ENCODE results near the gene APPL2.

APPL2 gene

GRCh38 chr12:105234197-105234596, 1.8 kb downstream of the APPL2 start:
- DNase-seq, result no peak
- no peak for ATAC-seq
- Mint-ChIP-seq H3K4me1 (peaks cover 49% of the 10 kb centered on the region), H3K27ac (no peak overlapping the region), H3K9me3 (no peaks in the 10 kb centered on the region), H3K27me3 (no peaks in the 10 kb centered on the region), H3K4me3 (peak overlapping the region; percentile 84 to 92)

- no peaks in the 10 kb centered on the region for H3K27me3 Mint-ChIP-seq
- H3K4me1 Mint-ChIP-seq, result peaks cover 59% of the 10 kb centered on the region
- no peak overlapping the region for H3K27ac Mint-ChIP-seq
- ATAC-seq (no peak), DNase-seq (no peak)
- H3K4me3 Mint-ChIP-seq, result no peak overlapping the region
- no peaks in the 10 kb centered on the region for H3K9me3 Mint-ChIP-seq
Observed at GRCh38 chr12:105233041-105233905, 2.7 kb downstream of the APPL2 start.

DNA sequence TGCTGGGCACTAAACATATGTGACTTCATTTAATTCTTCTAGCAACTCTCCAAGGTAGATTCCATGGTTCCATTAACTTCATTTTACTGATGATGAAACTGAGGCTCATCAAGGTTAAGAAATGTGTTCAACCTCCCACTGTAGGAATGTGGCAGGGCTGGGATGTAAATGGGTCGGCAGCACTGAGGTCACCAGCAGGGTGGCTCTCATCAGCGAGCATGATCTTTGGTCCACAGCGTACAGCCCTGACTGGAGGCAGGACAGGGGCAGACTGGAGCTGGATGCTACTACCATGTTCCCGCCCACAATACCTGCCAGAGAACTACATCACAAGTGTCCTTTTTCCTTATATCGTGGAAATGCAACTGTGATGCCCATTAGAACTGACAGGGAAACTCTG, 4.6 kb downstream of the APPL2 start:
- no peaks in the 10 kb centered on the region for H3K27me3 Mint-ChIP-seq
- no peak overlapping the region for H3K4me3 Mint-ChIP-seq
- H3K27ac Mint-ChIP-seq, result peak overlapping the region in 1 of 2 donors; percentile 35
- DNase-seq (no peak), ATAC-seq (no peak)
- H3K9me3 Mint-ChIP-seq, result no peaks in the 10 kb centered on the region
- peaks cover 70% of the 10 kb centered on the region for H3K4me1 Mint-ChIP-seq

- no peak for ATAC-seq
- no peaks in the 10 kb centered on the region for H3K9me3 Mint-ChIP-seq
- no peak for DNase-seq
- no peaks in the 10 kb centered on the region for H3K27me3 Mint-ChIP-seq
- no peak overlapping the region for H3K4me3 Mint-ChIP-seq
- peaks cover 78% of the 10 kb centered on the region for H3K4me1 Mint-ChIP-seq
- no peak overlapping the region for H3K27ac Mint-ChIP-seq
Observed at GRCh38 chr12:105229371-105229770, 6.6 kb downstream of the APPL2 start.

GRCh38 chr12:105228966-105229365, 7.0 kb downstream of the APPL2 start:
- DNase-seq (no peak), ATAC-seq (no peak)
- H3K27ac Mint-ChIP-seq, result no peak overlapping the region
- H3K4me1 Mint-ChIP-seq, result peaks cover 75% of the 10 kb centered on the region
- H3K4me3 Mint-ChIP-seq, result peak overlapping the region; percentile 29 to 54
- H3K27me3 Mint-ChIP-seq, result no peaks in the 10 kb centered on the region
- H3K9me3 Mint-ChIP-seq, result no peaks in the 10 kb centered on the region

DNA sequence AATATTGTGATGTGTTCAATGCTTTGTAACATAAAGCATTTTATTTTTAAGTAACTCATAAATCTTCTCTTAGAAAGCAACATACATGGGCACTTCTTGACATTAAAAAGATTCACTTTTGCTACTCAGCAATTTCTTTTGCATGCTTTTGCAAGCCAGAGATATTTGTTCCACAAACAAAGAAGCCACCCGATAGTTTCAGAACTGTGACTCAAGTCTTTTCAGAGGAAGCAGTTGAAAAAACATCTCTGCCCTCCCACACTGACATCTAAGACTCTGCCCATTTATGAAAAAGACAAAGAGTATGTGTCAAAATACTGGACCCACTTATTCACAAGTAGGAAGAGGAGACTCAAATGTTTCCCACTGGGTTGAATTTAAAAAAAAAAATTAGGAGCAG, 7.5 kb downstream of the APPL2 start:
- H3K9me3 Mint-ChIP-seq, result no peaks in the 10 kb centered on the region
- H3K4me3 Mint-ChIP-seq, result peak overlapping the region; percentile 29 to 54
- H3K27ac Mint-ChIP-seq, result no peak overlapping the region
- ATAC-seq (peak; percentile 80), DNase-seq (no peak)
- no peaks in the 10 kb centered on the region for H3K27me3 Mint-ChIP-seq
- peaks cover 70% of the 10 kb centered on the region for H3K4me1 Mint-ChIP-seq

DNA sequence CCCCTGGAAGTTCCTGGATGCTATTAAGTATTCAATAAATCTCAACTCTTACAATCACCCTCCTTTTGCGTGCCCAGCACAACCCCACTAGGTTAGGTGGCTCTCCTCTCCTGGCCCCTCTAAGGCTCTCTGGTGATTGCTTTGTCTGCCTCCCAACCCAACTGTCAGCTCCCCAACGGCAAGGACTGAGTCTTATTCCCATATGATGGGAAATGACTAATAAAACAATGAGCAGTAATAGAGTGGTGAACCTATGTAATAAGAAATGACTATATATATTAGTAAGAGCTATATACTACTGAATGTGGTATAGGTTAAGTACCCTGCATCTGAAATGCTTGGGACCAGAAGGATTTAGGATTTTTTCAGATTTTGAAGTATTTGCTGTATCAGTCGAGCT, 8.1 kb downstream of the APPL2 start:
- Mint-ChIP-seq H3K27ac (no peak overlapping the region), H3K27me3 (no peaks in the 10 kb centered on the region), H3K9me3 (no peaks in the 10 kb centered on the region), H3K4me3 (no peak overlapping the region), H3K4me1 (peaks cover 69% of the 10 kb centered on the region)
- no peak for DNase-seq
- peak; percentile 44 for ATAC-seq

DNA sequence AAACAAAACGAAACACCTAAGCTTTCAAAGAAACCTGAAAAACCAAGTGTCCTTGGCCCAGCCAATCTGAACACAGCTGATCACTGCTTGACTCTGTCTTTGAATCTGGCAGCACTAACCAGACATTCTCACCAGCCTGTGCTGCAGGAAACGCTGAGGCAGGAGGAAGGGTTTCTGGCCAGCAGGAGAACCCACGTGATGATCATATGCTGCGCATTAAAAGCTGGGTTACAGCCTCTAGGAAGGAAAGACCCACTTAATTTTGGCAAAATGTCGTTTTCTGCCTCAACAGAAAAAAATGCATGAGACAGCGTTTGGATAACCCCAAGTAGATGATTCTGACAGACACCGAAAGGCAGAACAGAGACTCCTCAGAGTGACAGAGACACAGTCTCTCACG, 9.8 kb downstream of the APPL2 start:
- no peak overlapping the region for H3K27ac Mint-ChIP-seq
- peak overlapping the region in 1 of 2 donors; percentile 50 for H3K4me3 Mint-ChIP-seq
- H3K27me3 Mint-ChIP-seq, result no peaks in the 10 kb centered on the region
- peak; percentile 77 for ATAC-seq
- no peak for DNase-seq
- H3K9me3 Mint-ChIP-seq, result no peaks in the 10 kb centered on the region
- H3K4me1 Mint-ChIP-seq, result peaks cover 68% of the 10 kb centered on the region

DNA sequence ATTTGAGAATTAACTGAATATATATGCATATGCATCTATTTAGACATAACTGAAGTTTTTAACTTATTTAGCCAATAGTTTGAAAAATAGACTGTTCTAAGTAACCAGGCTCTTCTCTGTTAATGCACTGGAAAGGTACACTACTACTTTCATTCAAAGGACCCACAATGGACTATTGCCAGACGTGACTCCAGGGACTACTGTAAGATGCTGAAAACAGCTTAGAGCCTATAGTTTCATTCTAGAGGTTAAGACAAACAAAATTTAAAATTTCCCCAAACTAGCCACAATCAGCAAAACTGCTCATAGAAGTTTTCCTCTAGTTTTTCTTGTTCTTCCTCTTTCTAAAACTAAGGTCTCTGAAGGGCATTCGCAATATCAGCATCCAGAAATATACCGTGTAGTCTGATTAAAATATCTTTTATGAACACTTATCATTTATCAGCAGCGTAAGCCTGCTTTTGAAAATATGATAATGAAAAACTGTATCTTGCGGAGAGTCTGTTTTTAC, 10.4 kb downstream of the APPL2 start:
- H3K4me1 Mint-ChIP-seq, result peaks cover 68% of the 10 kb centered on the region
- no peak overlapping the region for H3K4me3 Mint-ChIP-seq

GRCh38 chr12:105224399-105224798, 11.6 kb downstream of the APPL2 start:
- no peak for ATAC-seq
- H3K9me3 Mint-ChIP-seq, result no peaks in the 10 kb centered on the region

More for the DNA sequence above, 10.4 kb downstream of the APPL2 start:
- ATAC-seq, result no peak
- Mint-ChIP-seq H3K9me3 (no peaks in the 10 kb centered on the region), H3K27me3 (no peaks in the 10 kb centered on the region), H3K27ac (no peak overlapping the region)
- DNase-seq, result no peak

GRCh38 chr12:105223884-105224283, 12.1 kb downstream of the APPL2 start:
- Mint-ChIP-seq H3K9me3 (no peaks in the 10 kb centered on the region), H3K4me3 (no peak overlapping the region), H3K27ac (no peak overlapping the region), H3K4me1 (peaks cover 57% of the 10 kb centered on the region), H3K27me3 (no peaks in the 10 kb centered on the region)
- no peak for DNase-seq
- no peak for ATAC-seq

More at GRCh38 chr12:105224399-105224798, 11.6 kb downstream of the APPL2 start:
- Mint-ChIP-seq H3K27ac (peak overlapping the region in 1 of 2 donors; percentile 10), H3K27me3 (no peaks in the 10 kb centered on the region), H3K4me3 (no peak overlapping the region), H3K4me1 (peaks cover 63% of the 10 kb centered on the region)
- DNase-seq, result no peak

DNA sequence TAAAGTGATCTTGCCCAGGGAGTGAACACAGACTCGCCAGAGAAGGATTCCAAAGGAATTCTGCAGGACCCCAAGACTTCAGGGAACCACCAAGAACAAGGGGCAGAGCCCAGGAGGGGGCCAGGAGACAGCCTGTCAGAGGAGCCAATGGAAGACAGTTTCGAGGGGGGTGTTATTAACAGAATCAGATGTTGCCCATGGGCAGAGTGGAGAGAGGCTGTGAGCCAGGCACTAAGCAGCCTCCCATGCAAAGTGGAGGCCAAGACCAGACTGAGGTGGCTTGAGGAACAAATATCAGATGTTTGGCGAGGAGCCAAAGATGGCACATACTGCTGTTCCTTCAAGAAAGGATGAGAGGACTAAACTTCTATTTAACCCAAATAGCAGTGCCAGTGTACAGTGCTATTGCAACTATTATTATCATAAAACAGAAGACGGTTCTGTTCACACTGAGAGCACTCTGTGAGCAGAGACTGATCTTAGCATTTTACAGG, 12.6 kb downstream of the APPL2 start:
- peaks cover 53% of the 10 kb centered on the region for H3K4me1 Mint-ChIP-seq
- no peak overlapping the region for H3K4me3 Mint-ChIP-seq
- no peak overlapping the region for H3K27ac Mint-ChIP-seq
- DNase-seq (no peak), ATAC-seq (no peak)
- H3K9me3 Mint-ChIP-seq, result no peaks in the 10 kb centered on the region
- H3K27me3 Mint-ChIP-seq, result no peaks in the 10 kb centered on the region

DNA sequence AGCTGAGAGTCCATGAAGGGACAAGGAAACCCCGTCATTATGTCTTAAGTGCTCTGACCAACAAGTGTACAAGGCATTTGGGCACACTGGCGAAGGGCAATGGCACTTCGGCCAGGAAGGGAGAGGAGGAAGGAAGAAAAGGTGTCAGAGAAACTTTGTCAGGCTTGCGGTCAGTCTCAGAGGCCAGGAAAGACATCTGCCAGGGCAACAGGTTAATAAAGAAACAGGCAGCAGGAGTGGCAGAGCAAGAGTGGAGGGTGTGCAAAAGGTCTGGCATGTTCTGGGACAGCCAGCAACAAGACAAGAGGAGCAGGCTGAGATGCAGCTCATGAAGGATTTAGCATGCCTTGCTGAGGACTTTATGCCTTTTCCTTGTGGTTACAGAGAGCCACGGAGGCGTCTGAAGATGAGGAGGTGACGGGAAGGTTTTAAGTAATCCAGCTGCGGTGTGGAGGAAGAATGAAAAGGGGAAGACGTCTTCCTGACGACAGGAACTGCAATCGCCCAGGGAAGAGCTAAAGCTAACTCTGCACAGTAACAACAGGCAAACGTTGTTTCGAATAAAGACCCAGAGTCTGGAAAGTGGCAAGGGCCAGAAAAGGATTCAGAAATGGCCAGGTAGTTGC, 13.1 kb downstream of the APPL2 start:
- H3K4me1 Mint-ChIP-seq, result peaks cover 47% of the 10 kb centered on the region
- H3K27me3 Mint-ChIP-seq, result no peaks in the 10 kb centered on the region
- no peaks in the 10 kb centered on the region for H3K9me3 Mint-ChIP-seq
- H3K4me3 Mint-ChIP-seq, result no peak overlapping the region
- DNase-seq (no peak), ATAC-seq (no peak)
- H3K27ac Mint-ChIP-seq, result peak overlapping the region in 1 of 2 donors; percentile 0

GRCh38 chr12:105222284-105222655, 13.7 kb downstream of the APPL2 start:
- Mint-ChIP-seq H3K9me3 (no peaks in the 10 kb centered on the region), H3K27me3 (no peaks in the 10 kb centered on the region), H3K27ac (no peak overlapping the region), H3K4me1 (peaks cover 41% of the 10 kb centered on the region), H3K4me3 (no peak overlapping the region)
- ATAC-seq (no peak), DNase-seq (no peak)

GRCh38 chr12:105221583-105222283, 14.2 kb downstream of the APPL2 start:
- H3K27ac Mint-ChIP-seq, result peak overlapping the region in 1 of 2 donors; percentile 81
- ATAC-seq, result no peak
- DNase-seq, result no peak
- no peaks in the 10 kb centered on the region for H3K27me3 Mint-ChIP-seq
- no peaks in the 10 kb centered on the region for H3K9me3 Mint-ChIP-seq
- H3K4me1 Mint-ChIP-seq, result peaks cover 38% of the 10 kb centered on the region
- H3K4me3 Mint-ChIP-seq, result no peak overlapping the region

- Mint-ChIP-seq H3K27me3 (no peaks in the 10 kb centered on the region), H3K4me3 (no peak overlapping the region), H3K4me1 (peaks cover 30% of the 10 kb centered on the region), H3K27ac (no peak overlapping the region), H3K9me3 (no peaks in the 10 kb centered on the region)
- ATAC-seq, result no peak
- no peak for DNase-seq
Observed at GRCh38 chr12:105220929-105221290, 15.1 kb downstream of the APPL2 start.

Measured in stimulated activated naive CD8-positive, alpha-beta T cell treated with anti-CD3 and anti-CD28 coated beads, Interleukin-15, amount 100 ng/mL, for 72 hours (primary cell).